ENCODE measurements around the gene SLC17A9. TPM values are rescaled to one million over a fixed set of nuclear protein-coding genes. Genes with fewer than 3 reads are reported as not detected.

The SLC17A9 gene
- total RNA-seq, 1 donor from 2014 or later = 12.4 TPM

DNA sequence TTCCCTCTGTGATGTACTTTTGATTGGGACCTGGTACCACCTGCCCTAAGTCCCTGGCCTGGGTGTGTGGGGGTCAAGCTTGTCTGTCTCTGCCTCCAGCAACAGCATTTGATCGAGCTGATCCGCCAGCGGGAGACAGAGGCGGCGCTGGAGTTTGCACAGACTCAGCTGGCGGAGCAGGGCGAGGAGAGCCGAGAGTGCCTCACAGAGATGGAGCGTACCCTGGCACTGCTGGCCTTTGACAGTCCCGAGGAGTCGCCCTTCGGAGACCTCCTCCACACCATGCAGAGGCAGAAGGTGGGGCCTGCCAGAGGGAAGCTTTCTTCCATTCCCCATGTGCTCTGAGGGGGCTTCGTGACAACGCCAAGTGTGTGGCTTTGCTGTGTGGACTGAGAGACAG, 9.1 kb upstream of the SLC17A9 start:
- peaks cover 1% of the 10 kb centered on the region for H3K9me3 Mint-ChIP-seq (ENCODE audit: unreplicated experiment)
- H3K4me2 ChIP-seq (ENCODE audit: low read length) = no peak overlapping the region
- peaks cover 13% of the 10 kb centered on the region for H3K4me1 ChIP-seq (ENCODE audit: insufficient read depth, low read length)
- H3K27ac ChIP-seq (ENCODE audit: low read depth, low read length) = no peak overlapping the region
- no peak overlapping the region for H2AFZ ChIP-seq (ENCODE audit: low read depth, low read length)
- H3K9ac ChIP-seq (ENCODE audit: low read length) = no peak overlapping the region
- DNase-seq (ENCODE audit: low read depth) = no peak
- H3K36me3 ChIP-seq (ENCODE audit: insufficient read depth, low read length) = peaks cover 29% of the 10 kb centered on the region
- no peak for FAIRE-seq
- H3K79me2 ChIP-seq (ENCODE audit: insufficient read depth, low read length) = peaks cover 65% of the 10 kb centered on the region
- no peak overlapping the region for H3K4me3 ChIP-seq (ENCODE audit: insufficient read depth, low read depth, low read length)
- peaks cover 27% of the 10 kb centered on the region for H3K36me3 Mint-ChIP-seq (ENCODE audit: low read depth, unreplicated experiment)
- H3K4me1 Mint-ChIP-seq (ENCODE audit: low read depth, unreplicated experiment) = peaks cover 14% of the 10 kb centered on the region
- no peak overlapping the region for H3K27ac Mint-ChIP-seq (ENCODE audit: unreplicated experiment)
- H4K20me1 ChIP-seq (ENCODE audit: insufficient read depth, low read length) = peaks cover 81% of the 10 kb centered on the region
- TF ChIP-seq, protein P1, sequence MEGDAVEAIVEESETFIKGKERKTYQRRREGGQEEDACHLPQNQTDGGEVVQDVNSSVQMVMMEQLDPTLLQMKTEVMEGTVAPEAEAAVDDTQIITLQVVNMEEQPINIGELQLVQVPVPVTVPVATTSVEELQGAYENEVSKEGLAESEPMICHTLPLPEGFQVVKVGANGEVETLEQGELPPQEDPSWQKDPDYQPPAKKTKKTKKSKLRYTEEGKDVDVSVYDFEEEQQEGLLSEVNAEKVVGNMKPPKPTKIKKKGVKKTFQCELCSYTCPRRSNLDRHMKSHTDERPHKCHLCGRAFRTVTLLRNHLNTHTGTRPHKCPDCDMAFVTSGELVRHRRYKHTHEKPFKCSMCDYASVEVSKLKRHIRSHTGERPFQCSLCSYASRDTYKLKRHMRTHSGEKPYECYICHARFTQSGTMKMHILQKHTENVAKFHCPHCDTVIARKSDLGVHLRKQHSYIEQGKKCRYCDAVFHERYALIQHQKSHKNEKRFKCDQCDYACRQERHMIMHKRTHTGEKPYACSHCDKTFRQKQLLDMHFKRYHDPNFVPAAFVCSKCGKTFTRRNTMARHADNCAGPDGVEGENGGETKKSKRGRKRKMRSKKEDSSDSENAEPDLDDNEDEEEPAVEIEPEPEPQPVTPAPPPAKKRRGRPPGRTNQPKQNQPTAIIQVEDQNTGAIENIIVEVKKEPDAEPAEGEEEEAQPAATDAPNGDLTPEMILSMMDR (IDR thresholded peaks at IDR 0.05; ENCODE audit: insufficient read depth, low read depth, low read length) = no peak
- no peak for TF ChIP-seq EZH2 (IDR thresholded peaks at IDR 0.05; ENCODE audit: insufficient read depth, low read length)
- no peaks in the 10 kb centered on the region for H3K27me3 ChIP-seq (ENCODE audit: insufficient read depth, low read length)
- no peak overlapping the region for H3K4me3 Mint-ChIP-seq (ENCODE audit: unreplicated experiment)
- no peaks in the 10 kb centered on the region for H3K9me3 ChIP-seq (ENCODE audit: insufficient read depth, low read depth, low read length)
- H3K27me3 Mint-ChIP-seq (ENCODE audit: low read depth, unreplicated experiment) = no peaks in the 10 kb centered on the region

DNA sequence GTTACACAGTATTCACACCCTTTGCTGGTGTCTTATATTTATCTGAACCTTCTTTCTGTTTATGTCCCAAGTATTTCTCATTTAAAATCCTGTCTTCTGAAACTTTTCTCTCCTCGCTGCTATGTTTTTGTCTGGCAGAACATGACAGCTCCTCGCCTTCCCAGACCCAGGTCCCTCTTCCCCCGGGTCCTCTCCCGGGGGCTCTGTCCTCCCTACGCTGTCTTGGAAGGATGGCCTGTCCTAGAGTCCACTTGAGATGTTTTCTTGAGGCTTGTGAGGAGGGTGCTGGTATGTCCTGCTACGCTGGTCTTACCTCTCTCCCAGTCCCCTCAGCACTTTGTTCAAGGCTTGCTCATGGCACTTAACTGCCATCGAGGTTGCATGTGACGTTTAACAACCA, 8.3 kb upstream of the SLC17A9 start:
- H3K9me3 ChIP-seq (ENCODE audit: insufficient read depth, low read depth, low read length) = peaks cover 4% of the 10 kb centered on the region
- peaks cover 32% of the 10 kb centered on the region for H3K36me3 Mint-ChIP-seq (ENCODE audit: low read depth, unreplicated experiment)
- no peak overlapping the region for H3K27ac ChIP-seq (ENCODE audit: low read depth, low read length)
- H3K4me1 Mint-ChIP-seq (ENCODE audit: low read depth, unreplicated experiment) = peaks cover 11% of the 10 kb centered on the region
- no peak overlapping the region for H3K4me2 ChIP-seq (ENCODE audit: low read length)
- no peak for TF ChIP-seq EZH2 (IDR thresholded peaks at IDR 0.05; ENCODE audit: insufficient read depth, low read length)
- TF ChIP-seq, protein P1 (IDR thresholded peaks at IDR 0.05; ENCODE audit: insufficient read depth, low read depth, low read length) = no peak
- no peak overlapping the region for H3K9ac ChIP-seq (ENCODE audit: low read length)
- peaks cover 34% of the 10 kb centered on the region for H3K36me3 ChIP-seq (ENCODE audit: insufficient read depth, low read length)
- no peak overlapping the region for H3K27ac Mint-ChIP-seq (ENCODE audit: unreplicated experiment)
- H2AFZ ChIP-seq (ENCODE audit: low read depth, low read length) = no peak overlapping the region
- no peaks in the 10 kb centered on the region for H3K27me3 Mint-ChIP-seq (ENCODE audit: low read depth, unreplicated experiment)
- H3K4me3 Mint-ChIP-seq (ENCODE audit: unreplicated experiment) = no peak overlapping the region
- H4K20me1 ChIP-seq (ENCODE audit: insufficient read depth, low read length) = peaks cover 75% of the 10 kb centered on the region
- peaks cover 61% of the 10 kb centered on the region for H3K79me2 ChIP-seq (ENCODE audit: insufficient read depth, low read length)
- FAIRE-seq (no peak), DNase-seq (ENCODE audit: low read depth) (no peak)
- peaks cover 6% of the 10 kb centered on the region for H3K4me1 ChIP-seq (ENCODE audit: insufficient read depth, low read length)
- no peak overlapping the region for H3K4me3 ChIP-seq (ENCODE audit: insufficient read depth, low read depth, low read length)
- H3K27me3 ChIP-seq (ENCODE audit: insufficient read depth, low read length) = no peaks in the 10 kb centered on the region
- H3K9me3 Mint-ChIP-seq (ENCODE audit: unreplicated experiment) = peaks cover 2% of the 10 kb centered on the region

DNA sequence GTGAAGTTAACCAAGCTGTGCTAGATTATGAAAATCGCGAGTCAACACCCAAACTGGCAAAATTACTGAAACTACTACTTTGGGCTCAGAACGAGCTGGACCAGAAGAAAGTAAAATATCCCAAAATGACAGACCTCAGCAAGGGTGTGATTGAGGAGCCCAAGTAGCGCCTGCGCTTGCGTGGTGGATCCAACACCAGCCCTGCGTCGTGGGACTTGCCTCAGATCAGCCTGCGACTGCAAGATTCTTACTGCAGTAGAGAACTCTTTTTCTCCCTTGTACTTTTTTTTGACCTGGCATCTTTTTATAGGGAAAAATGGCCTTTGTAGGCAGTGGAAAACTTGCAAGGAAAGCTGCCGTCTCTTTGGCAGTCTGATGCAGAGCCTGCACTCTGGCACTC, 7.8 kb upstream of the SLC17A9 start:
- H3K9ac ChIP-seq (ENCODE audit: low read length) = no peak overlapping the region
- no peak overlapping the region for H3K4me3 ChIP-seq (ENCODE audit: insufficient read depth, low read depth, low read length)
- no peak for TF ChIP-seq EZH2 (IDR thresholded peaks at IDR 0.05; ENCODE audit: insufficient read depth, low read length)
- TF ChIP-seq, protein P1 (IDR thresholded peaks at IDR 0.05; ENCODE audit: insufficient read depth, low read depth, low read length) = no peak
- H3K4me2 ChIP-seq (ENCODE audit: low read length) = no peak overlapping the region
- H3K9me3 ChIP-seq (ENCODE audit: insufficient read depth, low read depth, low read length) = peaks cover 4% of the 10 kb centered on the region
- no peak overlapping the region for H2AFZ ChIP-seq (ENCODE audit: low read depth, low read length)
- H3K9me3 Mint-ChIP-seq (ENCODE audit: unreplicated experiment) = peaks cover 2% of the 10 kb centered on the region
- H3K4me1 ChIP-seq (ENCODE audit: insufficient read depth, low read length) = peaks cover 2% of the 10 kb centered on the region
- no peaks in the 10 kb centered on the region for H3K27me3 ChIP-seq (ENCODE audit: insufficient read depth, low read length)
- H3K79me2 ChIP-seq (ENCODE audit: insufficient read depth, low read length) = peaks cover 55% of the 10 kb centered on the region
- peaks cover 75% of the 10 kb centered on the region for H4K20me1 ChIP-seq (ENCODE audit: insufficient read depth, low read length)
- H3K4me3 Mint-ChIP-seq (ENCODE audit: unreplicated experiment) = no peak overlapping the region
- FAIRE-seq (no peak), DNase-seq (ENCODE audit: low read depth) (no peak)
- no peak overlapping the region for H3K27ac ChIP-seq (ENCODE audit: low read depth, low read length)
- H3K36me3 Mint-ChIP-seq (ENCODE audit: low read depth, unreplicated experiment) = peaks cover 38% of the 10 kb centered on the region
- no peaks in the 10 kb centered on the region for H3K27me3 Mint-ChIP-seq (ENCODE audit: low read depth, unreplicated experiment)
- no peak overlapping the region for H3K27ac Mint-ChIP-seq (ENCODE audit: unreplicated experiment)
- peaks cover 34% of the 10 kb centered on the region for H3K36me3 ChIP-seq (ENCODE audit: insufficient read depth, low read length)
- peaks cover 7% of the 10 kb centered on the region for H3K4me1 Mint-ChIP-seq (ENCODE audit: low read depth, unreplicated experiment)
